ENCODE results near the gene NAA25. TPM values are rescaled to one million over a fixed set of nuclear protein-coding genes. Genes with fewer than 3 reads are reported as not detected.

The NAA25 gene
- total RNA-seq, 1 experiment from 2014 or later: 8.8 TPM

GRCh38 chr12:111978545-111978944, 130.0 kb downstream of the NAA25 start:
- no peak overlapping the region for H3K4me3 ChIP-seq
- H3K9me3 ChIP-seq: no peaks in the 10 kb centered on the region
- DNase-seq: no peak
- no peaks in the 10 kb centered on the region for H3K36me3 ChIP-seq
- H3K27me3 ChIP-seq: no peaks in the 10 kb centered on the region

DNA sequence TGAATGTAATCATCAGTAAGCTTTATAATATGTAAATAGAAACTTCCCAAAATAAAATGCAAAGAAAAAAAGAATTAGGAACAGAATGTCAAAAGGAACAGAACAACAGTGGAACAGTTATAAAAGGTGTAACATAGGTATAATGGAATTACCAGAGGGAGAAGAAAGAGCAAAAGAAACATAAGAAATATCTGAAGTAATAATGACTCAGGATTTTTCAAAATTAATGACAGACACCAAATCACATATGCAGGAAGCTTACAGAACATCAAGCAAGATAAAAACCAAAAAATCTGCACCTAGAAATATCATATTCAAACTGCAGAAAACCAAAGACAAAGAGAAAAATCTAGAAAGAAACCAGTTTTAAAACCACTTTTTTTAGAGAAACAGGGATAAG, 131.7 kb downstream of the NAA25 start:
- H3K4me3 ChIP-seq: no peak overlapping the region
- H3K36me3 ChIP-seq: no peaks in the 10 kb centered on the region
- peaks cover 2% of the 10 kb centered on the region; the same call in 1 of the 2 replicates for H3K9me3 ChIP-seq
- no peak for DNase-seq
- no peaks in the 10 kb centered on the region for H3K27me3 ChIP-seq

Other genes starting within 250 kb of the NAA25 start
- gene TMEM116, start 95.6 kb downstream of the NAA25 start, total RNA-seq (2014; rRNA removed; shearing (Covaris generic); ENCODE audit: low replicate concordance): 6.7 and 8.2 TPM in 2 replicates
- 98.7 and 123 TPM in 2 replicates for gene ERP29, start 95.4 kb downstream of the NAA25 start, total RNA-seq (2014; rRNA removed; shearing (Covaris generic); ENCODE audit: low replicate concordance)
- gene TRAFD1, start 16.8 kb upstream of the NAA25 start, total RNA-seq (2014; rRNA removed; shearing (Covaris generic); ENCODE audit: low replicate concordance): 60.0 and 63.9 TPM in 2 replicates

All from MG63 (cell line).